ENCODE data around the gene CCDC70. TPM values are rescaled to one million over a fixed set of nuclear protein-coding genes. Genes with fewer than 3 reads are reported as not detected.

Gene CCDC70
- total RNA-seq, 1 experiment from 2014 or later, result not detected

- BruUV-seq (replicated peaks), result no TSS peak
- TF ChIP-seq CTCF (conservative IDR thresholded peaks at IDR 0.05; ENCODE audit: low read depth, low read length) (no peak), EZH2phosphoT487 (IDR thresholded peaks at IDR 0.05; ENCODE audit: borderline replicate concordance, low read length) (no peak), EZH2 (IDR thresholded peaks at IDR 0.05; ENCODE audit: low read length, unreplicated experiment) (no peak)
- H3K27ac ChIP-seq (ENCODE audit: low read length), result no peak overlapping the region
- no peaks in the 10 kb centered on the region for H3K4me1 ChIP-seq (ENCODE audit: insufficient read depth, low read length)
- intact Hi-C loops (cut with micrococcal nuclease), result no loop called here
- no peaks in the 10 kb centered on the region for H3K79me2 ChIP-seq (ENCODE audit: low read length)
- H3K9me2 ChIP-seq (replicated peaks; ENCODE audit: low read length), result no peaks in the 10 kb centered on the region
- ChIA-PET POLR2A (ENCODE audit: unreplicated experiment) (no interaction called here), CTCF (no interaction called here)
- no peaks in the 10 kb centered on the region for H3F3A ChIP-seq (ENCODE audit: low read length, unreplicated experiment)
- H3K36me3 ChIP-seq (ENCODE audit: low read depth, low read length), result no peaks in the 10 kb centered on the region
- H3K4me3 ChIP-seq (ENCODE audit: low read length), result no peak overlapping the region
- DNase-seq (no peak), ATAC-seq (no peak)
- no peaks in the 10 kb centered on the region for H3K9me3 ChIP-seq (ENCODE audit: low read length)
- no peak overlapping the region for H3K9ac ChIP-seq (ENCODE audit: low read length)
- no peak overlapping the region for H3K4me2 ChIP-seq (ENCODE audit: low read length)
- no peak overlapping the region for H2AFZ ChIP-seq (ENCODE audit: low read length)
- H4K20me1 ChIP-seq (ENCODE audit: low read length), result no peaks in the 10 kb centered on the region
- no peaks in the 10 kb centered on the region for H3K27me3 ChIP-seq (ENCODE audit: low read length)
These were observed 11.5 kb downstream of the CCDC70 start for GRCh38 chr13:51873117-51873798.

- no peak overlapping the region for H3K4me3 ChIP-seq (ENCODE audit: low read length)
- H3F3A ChIP-seq (ENCODE audit: low read length, unreplicated experiment), result no peaks in the 10 kb centered on the region
- ChIA-PET POLR2A (ENCODE audit: unreplicated experiment) (no interaction called here), CTCF (no interaction called here)
- intact Hi-C loops (cut with micrococcal nuclease), result no loop called here
- no peaks in the 10 kb centered on the region for H3K4me1 ChIP-seq (ENCODE audit: insufficient read depth, low read length)
- BruUV-seq (replicated peaks), result no TSS peak
- no peak for DNase-seq
- H3K4me2 ChIP-seq (ENCODE audit: low read length), result no peak overlapping the region
- ATAC-seq, result no peak
- H4K20me1 ChIP-seq (ENCODE audit: low read length), result no peaks in the 10 kb centered on the region
- H3K9me2 ChIP-seq (replicated peaks; ENCODE audit: low read length), result no peaks in the 10 kb centered on the region
- H3K9me3 ChIP-seq (ENCODE audit: low read length), result no peaks in the 10 kb centered on the region
- no peak overlapping the region for H3K27ac ChIP-seq (ENCODE audit: low read length)
- H2AFZ ChIP-seq (ENCODE audit: low read length), result no peak overlapping the region
- no peaks in the 10 kb centered on the region for H3K79me2 ChIP-seq (ENCODE audit: low read length)
- H3K9ac ChIP-seq (ENCODE audit: low read length), result no peak overlapping the region
- TF ChIP-seq CTCF (conservative IDR thresholded peaks at IDR 0.05; ENCODE audit: low read depth, low read length) (no peak), EZH2 (IDR thresholded peaks at IDR 0.05; ENCODE audit: low read length, unreplicated experiment) (no peak), EZH2phosphoT487 (IDR thresholded peaks at IDR 0.05; ENCODE audit: borderline replicate concordance, low read length) (no peak)
- no peaks in the 10 kb centered on the region for H3K36me3 ChIP-seq (ENCODE audit: low read depth, low read length)
- H3K27me3 ChIP-seq (ENCODE audit: low read length), result no peaks in the 10 kb centered on the region
These were observed 12.1 kb downstream of the CCDC70 start for GRCh38 chr13:51873837-51874236.

- no TSS peak for BruUV-seq (replicated peaks)
- H3K27me3 ChIP-seq (ENCODE audit: low read length), result no peaks in the 10 kb centered on the region
- no peak overlapping the region for H3K9ac ChIP-seq (ENCODE audit: low read length)
- no peaks in the 10 kb centered on the region for H3K79me2 ChIP-seq (ENCODE audit: low read length)
- H2AFZ ChIP-seq (ENCODE audit: low read length), result no peak overlapping the region
- ChIA-PET POLR2A (ENCODE audit: unreplicated experiment) (no interaction called here), CTCF (no interaction called here)
- H3F3A ChIP-seq (ENCODE audit: low read length, unreplicated experiment), result no peaks in the 10 kb centered on the region
- no peaks in the 10 kb centered on the region for H3K4me1 ChIP-seq (ENCODE audit: insufficient read depth, low read length)
- H3K4me2 ChIP-seq (ENCODE audit: low read length), result no peak overlapping the region
- H3K4me3 ChIP-seq (ENCODE audit: low read length), result no peak overlapping the region
- DNase-seq, result no peak
- H3K9me3 ChIP-seq (ENCODE audit: low read length), result no peaks in the 10 kb centered on the region
- TF ChIP-seq CTCF (conservative IDR thresholded peaks at IDR 0.05; ENCODE audit: low read depth, low read length) (no peak), EZH2phosphoT487 (IDR thresholded peaks at IDR 0.05; ENCODE audit: borderline replicate concordance, low read length) (no peak), EZH2 (IDR thresholded peaks at IDR 0.05; ENCODE audit: low read length, unreplicated experiment) (no peak)
- H3K27ac ChIP-seq (ENCODE audit: low read length), result no peak overlapping the region
- no peaks in the 10 kb centered on the region for H4K20me1 ChIP-seq (ENCODE audit: low read length)
- H3K36me3 ChIP-seq (ENCODE audit: low read depth, low read length), result no peaks in the 10 kb centered on the region
- ATAC-seq, result no peak
- intact Hi-C loops (cut with micrococcal nuclease), result no loop called here
- H3K9me2 ChIP-seq (replicated peaks; ENCODE audit: low read length), result no peaks in the 10 kb centered on the region
These were observed 12.9 kb downstream of the CCDC70 start for GRCh38 chr13:51874651-51875050.
